Heart right ventricle (tissue), 16 donors: ENCODE data around the gene AGPAT4. TPM values are rescaled to one million over a fixed set of nuclear protein-coding genes. Genes with fewer than 3 reads are reported as not detected.
A peak's percentile ranks its signal among the peaks of the same experiment; 100 is the strongest.

Experiments
- ATAC-seq, 8 donors: fragments of 200-7000 bp; cut with Tn5 transposase; one replicate each; pipeline ENCODE4 v1.9.1; 2020; ENCODE audit warnings: mild to moderate bottlenecking in 8 of 8, moderate library complexity in 8 of 8, moderate number of reproducible peaks in 1 of 8
- DNase-seq, 2 donors: peaks; one replicate each; pipeline ENCODE4 v3.0.0-alpha.2; 2020
- H3K27ac ChIP-seq, 10 donors: fragments of 200-600 bp; sonication (generic) in 2 of 10; one replicate each; pipeline versions ENCODE4 v1.5.0 to v1.8.0; 2020 to 2022; ENCODE audit warnings: mild to moderate bottlenecking in 3 of 10
- H3K27me3 ChIP-seq, 7 donors: fragments of 200-600 bp; one replicate each; pipeline ENCODE4 v1.8.0; 2021 to 2022; ENCODE audit warnings: mild to moderate bottlenecking in 2 of 7
- H3K36me3 ChIP-seq, 9 donors: fragments of 200-600 bp; sonication (generic) in 1 of 9; one replicate each; pipeline versions ENCODE4 v1.5.0 to v1.8.0; 2020 to 2022; ENCODE audit warnings: mild to moderate bottlenecking in 2 of 9
- H3K4me1 ChIP-seq, 9 donors: fragments of 200-600 bp; sonication (generic) in 1 of 9; one replicate each; pipeline versions ENCODE4 v1.5.0 to v1.8.0; 2020 to 2022; ENCODE audit warnings: mild to moderate bottlenecking in 4 of 9
- H3K4me3 ChIP-seq, 10 donors: fragments of 200-600 bp; sonication (generic) in 2 of 10; one replicate each; pipeline versions ENCODE4 v1.5.0 to v1.8.0; 2020 to 2022; ENCODE audit warnings: mild to moderate bottlenecking in 7 of 10, moderate library complexity in 2 of 10
- H3K9me3 ChIP-seq, 11 donors: fragments of 200-600 bp in 10 of 11; sonication (generic) in 2 of 11; one replicate each; pipeline versions ENCODE4 v1.5.0 to v1.8.0; 2013 to 2022; ENCODE audit warnings: mild to moderate bottlenecking in 2 of 11, control low read depth in 1 of 11, moderate library complexity in 1 of 11
- CTCF ChIP-seq, 9 donors: fragments of 200-600 bp; sonication (generic) in 2 of 9; IDR thresholded peaks; one replicate each; pipeline versions ENCODE4 v1.5.0 to v1.8.0; 2021 to 2022; ENCODE audit warnings: antibody characterized with exemption in 9 of 9, mild to moderate bottlenecking in 5 of 9, moderate library complexity in 1 of 9
- WGBS, 2 donors: extraction: QIAGEN DNeasy Blood & Tissue Kit; methylation state at CpG; one replicate each; pipeline ENCODE4 v1.1.7; 2013; ENCODE audit warnings: inconsistent platforms in 1 of 2; 5-methylcytosine and 5-hydroxymethylcytosine counted together
- intact Hi-C, 10 donors: fragments of 100-400 bp; cut with DNase I; formaldehyde crosslinking; loops; one replicate each; pipeline versions ENCODE4 v1.11.1 to v1.14.2; 2022
- polyA plus RNA-seq, 2 donors: library from polyadenylated mRNA; stranded (reverse); fragments of 200-250 nt; gene quantifications; one replicate each; pipeline ENCODE4 v1.2.3, GENCODE V29; 2013
- total RNA-seq, 10 donors: library from RNA; stranded (reverse); fragmentation: NEBNext Ultra II Directional in 3 of 10; extraction: Animal tissue kit (Norgen Biotek cat#: 25700) in 3 of 10; gene quantifications; one replicate each; pipeline versions ENCODE4 v1.2.1 to v1.2.4, GENCODE V29; 2021 to 2023
- donor health status: Arrhythmogenic right ventricular cardiomyopathy.
- donor health status: ischemic (EF 13 %, LVEDD 7.1; RV severe dilation, severe dysfunction).
- donor health status: healthy with polysubstance abuse.
- donor health status: DM: no; HTN: yes; CAD: no.
- donor health status: DM: no; HTN: no; CAD: no.
- donor health status: ischemic (EF 25% LVEDD 6.9; RV normal size, moderate dysfunction).
- donor health status: ischemic (EF 25% LVEDD 5.7; RV mildly dilated, moderate dysfunction).
- donor health status: healthy.
- donor health status: DM: yes; HTN: yes; CAD: no.
- donor health status: Ischemic cardiomyopathy.
- donor health status: ischemic (EF 35%, LVEDD 5.7; RV mildly dilated, moderate dysfunction).
- donor health status: nonischemic (EF 11% LVEDD 7.7; RV severe dilation, severe dysfunction).
- donor health status: DM: yes; HTN: yes; CAD: no.
- donor health status: PGD.
- donor health status: ischemic (EF 29% LVEDD 5.4; RV normal size, mild dysfunction).
- donor health status: nonischemic (EF 23%, LVEDD 6.1; RV moderate dilation, normal function).

Gene AGPAT4
- total and polyA plus RNA-seq, 12 donors: 1.2 to 3.8 (median 1.6) TPM

- Histone ChIP-seq H3K4me1 (peaks cover 0 to 47% (median 34%) of the 10 kb centered on the region in 9 donors), H3K27me3 (no peaks in the 10 kb centered on the region), H3K27ac (no peak overlapping the region), H3K36me3 (peaks cover 0 to 18% (median 0%) of the 10 kb centered on the region in 9 donors), H3K4me3 (no peak overlapping the region), H3K9me3 (no peaks in the 10 kb centered on the region)
- intact Hi-C loops: no loop called here
- TF ChIP-seq CTCF (IDR thresholded peaks at IDR 0.05): no peak
- no peak for ATAC-seq
- DNase-seq: no peak
- 94 to 97% methylated on average over 2 of the region's 2 CpGs for WGBS, 2 donors
These were observed 43.5 kb downstream of the AGPAT4 start for GRCh38 chr6:161230339-161230738.

- DNase-seq: no peak
- peak overlapping the region in 1 of 10 donors; percentile 13 for H3K4me3 ChIP-seq
- peak overlapping the region in 6 of 10 donors; percentile 12 to 81 (median 41) for H3K27ac ChIP-seq
- H3K4me1 ChIP-seq: peaks cover 0 to 45% (median 29%) of the 10 kb centered on the region in 9 donors
- H3K36me3 ChIP-seq: peaks cover 0 to 18% (median 0%) of the 10 kb centered on the region in 9 donors
- no peaks in the 10 kb centered on the region for H3K9me3 ChIP-seq
- ATAC-seq: peak in 7 of 8 donors; percentile 53 to 85 (median 74)
- WGBS, 2 donors: 55 to 65% methylated on average over 7 of the region's 7 CpGs
- H3K27me3 ChIP-seq: no peaks in the 10 kb centered on the region
- TF ChIP-seq CTCF (IDR thresholded peaks at IDR 0.05): no peak
- intact Hi-C loops: no loop called here
These were observed 44.8 kb downstream of the AGPAT4 start for GRCh38 chr6:161228921-161229591.

- Histone ChIP-seq H3K4me1 (peaks cover 0 to 45% (median 29%) of the 10 kb centered on the region in 9 donors), H3K9me3 (no peaks in the 10 kb centered on the region), H3K4me3 (no peak overlapping the region), H3K27me3 (no peaks in the 10 kb centered on the region), H3K27ac (no peak overlapping the region), H3K36me3 (peaks cover 0 to 18% (median 0%) of the 10 kb centered on the region in 9 donors)
- intact Hi-C loops: no loop called here
- TF ChIP-seq CTCF (IDR thresholded peaks at IDR 0.05): no peak
- DNase-seq: no peak
- peak in 4 of 8 donors; percentile 36 to 56 (median 44) for ATAC-seq
- 84 to 87% methylated on average over 6 of the region's 6 CpGs for WGBS, 2 donors
These were observed 45.8 kb downstream of the AGPAT4 start for GRCh38 chr6:161228096-161228495.

- Histone ChIP-seq H3K4me3 (no peak overlapping the region), H3K4me1 (peaks cover 0 to 45% (median 29%) of the 10 kb centered on the region in 9 donors), H3K36me3 (peaks cover 0 to 18% (median 0%) of the 10 kb centered on the region in 9 donors), H3K9me3 (no peaks in the 10 kb centered on the region), H3K27me3 (no peaks in the 10 kb centered on the region), H3K27ac (peak overlapping the region in 1 of 10 donors; percentile 64)
- intact Hi-C loops: no loop called here
- WGBS, 2 donors: 84 to 88% methylated on average over 15 of the region's 15 CpGs
- no peak for ATAC-seq
- no peak for TF ChIP-seq CTCF (IDR thresholded peaks at IDR 0.05)
- no peak for DNase-seq
These were observed 46.6 kb downstream of the AGPAT4 start for GRCh38 chr6:161227004-161227960.
